Prostate gland (tissue), 2 donors: ENCODE measurements around the gene ALKBH3.

Source experiments
- POLR2AphosphoS5 ChIP-seq: sonication (generic); formaldehyde crosslinking; IDR thresholded peaks from one replicate; pipeline ENCODE4 v1.6.1; 2017; ENCODE audit warnings: antibody characterized with exemption
- TF ChIP-seq, protein P1 (sequence below), 4 experiments: fragments of 200-600 bp in 2 of 4; fragments of 450-650 bp in 2 of 4; sonication (generic) in 2 of 4; IDR thresholded peaks; 1 replicate in 3 of 4; 2 replicates in 1 of 4; pipeline ENCODE4 v1.5.1; 2016 to 2019; ENCODE audit warnings: antibody characterized with exemption in 4 of 4, mild to moderate bottlenecking in 2 of 4, moderate library complexity in 2 of 4

DNA sequence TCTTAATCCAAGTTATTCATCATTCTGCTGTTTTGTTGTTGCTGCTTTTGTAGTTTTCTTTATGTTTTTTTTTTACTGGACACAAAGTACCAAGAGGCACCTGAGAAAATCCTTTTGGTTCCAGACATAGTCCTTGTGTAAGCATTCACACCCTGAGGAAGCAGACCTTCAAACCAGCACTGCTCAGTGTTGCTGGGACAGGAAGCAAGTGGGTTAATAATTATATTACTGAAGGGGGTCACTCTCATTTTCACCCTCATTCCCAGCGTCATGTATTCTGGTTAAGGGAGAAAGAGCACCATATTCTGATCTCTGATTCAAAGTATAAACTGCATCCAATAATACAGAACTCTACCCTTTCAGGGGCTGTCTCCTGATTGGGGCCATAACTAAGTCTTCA lies 5.9 kb upstream of the ALKBH3 start:
- TF ChIP-seq, protein P1, sequence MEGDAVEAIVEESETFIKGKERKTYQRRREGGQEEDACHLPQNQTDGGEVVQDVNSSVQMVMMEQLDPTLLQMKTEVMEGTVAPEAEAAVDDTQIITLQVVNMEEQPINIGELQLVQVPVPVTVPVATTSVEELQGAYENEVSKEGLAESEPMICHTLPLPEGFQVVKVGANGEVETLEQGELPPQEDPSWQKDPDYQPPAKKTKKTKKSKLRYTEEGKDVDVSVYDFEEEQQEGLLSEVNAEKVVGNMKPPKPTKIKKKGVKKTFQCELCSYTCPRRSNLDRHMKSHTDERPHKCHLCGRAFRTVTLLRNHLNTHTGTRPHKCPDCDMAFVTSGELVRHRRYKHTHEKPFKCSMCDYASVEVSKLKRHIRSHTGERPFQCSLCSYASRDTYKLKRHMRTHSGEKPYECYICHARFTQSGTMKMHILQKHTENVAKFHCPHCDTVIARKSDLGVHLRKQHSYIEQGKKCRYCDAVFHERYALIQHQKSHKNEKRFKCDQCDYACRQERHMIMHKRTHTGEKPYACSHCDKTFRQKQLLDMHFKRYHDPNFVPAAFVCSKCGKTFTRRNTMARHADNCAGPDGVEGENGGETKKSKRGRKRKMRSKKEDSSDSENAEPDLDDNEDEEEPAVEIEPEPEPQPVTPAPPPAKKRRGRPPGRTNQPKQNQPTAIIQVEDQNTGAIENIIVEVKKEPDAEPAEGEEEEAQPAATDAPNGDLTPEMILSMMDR (IDR thresholded peaks at IDR 0.05) = no peak
- no peak for TF ChIP-seq POLR2AphosphoS5
